Ishikawa (cell line): ENCODE results near the gene RBPJL.

ENCODE experiments used
- CEBPB ChIP-seq: IDR thresholded peaks from 2 replicates; pipeline ENCODE4 v1.6.1; 2012
- CREB1 ChIP-seq: IDR thresholded peaks from 2 replicates; pipeline ENCODE4 v1.6.1; 2012; ENCODE audit warnings: low read depth
- EGR1 ChIP-seq: IDR thresholded peaks from 2 replicates; pipeline ENCODE4 v1.6.1; 2012
- EP300 ChIP-seq: IDR thresholded peaks from 2 replicates; pipeline ENCODE4 v1.6.1; 2012; ENCODE audit warnings: borderline replicate concordance
- FOXM1 ChIP-seq: IDR thresholded peaks from 2 replicates; pipeline ENCODE4 v1.6.1; 2012; ENCODE audit warnings: low read depth, borderline replicate concordance
- NFIC ChIP-seq: IDR thresholded peaks from 2 replicates; pipeline ENCODE4 v1.6.1; 2012
- RAD21 ChIP-seq: IDR thresholded peaks from 2 replicates; pipeline ENCODE4 v1.6.1; 2012; ENCODE audit warnings: low read depth
- TAF1 ChIP-seq: IDR thresholded peaks from 2 replicates; pipeline ENCODE4 v1.6.1; 2012; ENCODE audit warnings: low read depth, mild to moderate bottlenecking
- TCF12 ChIP-seq: IDR thresholded peaks from 2 replicates; pipeline ENCODE4 v1.6.1; 2012; ENCODE audit warnings: low read depth
- TEAD4 ChIP-seq: IDR thresholded peaks from 2 replicates; pipeline ENCODE4 v1.6.1; 2012
- YY1 ChIP-seq: IDR thresholded peaks from 2 replicates; pipeline ENCODE4 v1.6.1; 2012; ENCODE audit warnings: low read depth
- ZBTB7A ChIP-seq: IDR thresholded peaks from 2 replicates; pipeline ENCODE4 v1.6.1; 2012; ENCODE audit warnings: low read depth
- TF ChIP-seq, protein P1 (sequence below): IDR thresholded peaks from 2 replicates; pipeline ENCODE4 v1.6.1; 2012
- TF ChIP-seq, protein P2 (sequence below): IDR thresholded peaks from 2 replicates; pipeline ENCODE4 v1.6.1; 2012; ENCODE audit warnings: low read depth, mild to moderate bottlenecking
- TF ChIP-seq, protein P3 (sequence below): IDR thresholded peaks from 2 replicates; pipeline ENCODE4 v1.6.1; 2012

Gene RBPJL

DNA sequence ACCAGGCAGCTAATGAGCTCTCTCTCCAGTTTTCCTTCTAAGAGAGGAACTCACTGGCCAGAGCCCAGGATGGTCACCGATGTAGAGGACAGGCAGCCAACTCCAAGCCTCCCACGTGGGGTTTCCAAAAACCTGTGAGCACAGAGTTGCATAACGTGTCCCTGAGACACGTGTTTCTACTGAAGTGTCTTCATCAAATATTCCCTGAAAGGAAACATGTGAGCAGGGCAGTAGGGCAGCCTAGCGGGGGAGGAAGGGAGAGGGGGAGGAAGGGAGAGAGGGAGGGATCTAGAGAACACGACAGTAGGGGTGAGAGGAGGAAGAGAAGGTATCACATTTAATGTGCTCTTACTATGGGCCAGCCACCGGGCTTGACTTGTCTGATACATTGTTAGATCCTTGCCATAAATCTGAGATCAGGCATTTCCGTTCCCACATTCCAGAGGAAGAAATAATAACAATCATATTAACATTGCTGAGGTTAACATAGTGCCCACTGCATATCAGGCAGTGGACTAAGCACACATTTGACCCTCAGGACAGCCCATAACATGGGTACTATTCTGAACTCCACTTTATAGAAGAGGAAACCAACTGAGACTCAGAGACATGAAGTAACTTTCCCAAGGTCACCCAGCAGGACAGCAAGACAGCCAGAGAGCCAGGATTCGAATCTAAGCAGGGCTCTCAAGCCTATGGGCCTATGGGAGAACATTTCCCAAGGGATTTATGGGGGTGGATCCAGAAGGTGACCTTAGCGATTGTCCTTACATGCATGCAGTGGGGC lies 51.8 kb downstream of the RBPJL start:
- TF ChIP-seq, protein P1, sequence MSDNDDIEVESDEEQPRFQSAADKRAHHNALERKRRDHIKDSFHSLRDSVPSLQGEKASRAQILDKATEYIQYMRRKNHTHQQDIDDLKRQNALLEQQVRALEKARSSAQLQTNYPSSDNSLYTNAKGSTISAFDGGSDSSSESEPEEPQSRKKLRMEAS, result no peak
- TF ChIP-seq TCF12 (no peak), EGR1 (no peak)

DNA sequence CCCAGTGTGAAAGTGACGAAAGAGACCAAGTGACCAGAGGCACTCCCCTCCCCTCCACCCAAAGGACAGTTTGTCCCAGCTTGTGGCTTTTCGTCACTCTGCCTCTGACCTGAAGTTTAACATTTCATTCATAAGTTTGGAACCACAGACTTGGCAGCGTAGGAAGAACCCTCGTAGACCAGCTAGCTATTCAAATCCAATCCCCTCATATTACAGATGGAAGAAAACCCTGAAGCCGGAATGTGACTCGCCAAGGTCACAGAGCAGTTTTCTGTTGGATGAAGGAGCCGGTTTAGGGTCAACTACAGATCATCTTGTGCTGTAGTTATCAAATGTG lies 52.4 kb downstream of the RBPJL start:
- TF ChIP-seq CEBPB (no peak), ZBTB7A (no peak), TAF1 (no peak), YY1 (no peak), NFIC (no peak), CREB1 (no peak), TCF12 (no peak), FOXM1 (no peak), EGR1 (no peak), TEAD4 (no peak), EP300 (no peak), RAD21 (no peak)
- TF ChIP-seq, protein P2, sequence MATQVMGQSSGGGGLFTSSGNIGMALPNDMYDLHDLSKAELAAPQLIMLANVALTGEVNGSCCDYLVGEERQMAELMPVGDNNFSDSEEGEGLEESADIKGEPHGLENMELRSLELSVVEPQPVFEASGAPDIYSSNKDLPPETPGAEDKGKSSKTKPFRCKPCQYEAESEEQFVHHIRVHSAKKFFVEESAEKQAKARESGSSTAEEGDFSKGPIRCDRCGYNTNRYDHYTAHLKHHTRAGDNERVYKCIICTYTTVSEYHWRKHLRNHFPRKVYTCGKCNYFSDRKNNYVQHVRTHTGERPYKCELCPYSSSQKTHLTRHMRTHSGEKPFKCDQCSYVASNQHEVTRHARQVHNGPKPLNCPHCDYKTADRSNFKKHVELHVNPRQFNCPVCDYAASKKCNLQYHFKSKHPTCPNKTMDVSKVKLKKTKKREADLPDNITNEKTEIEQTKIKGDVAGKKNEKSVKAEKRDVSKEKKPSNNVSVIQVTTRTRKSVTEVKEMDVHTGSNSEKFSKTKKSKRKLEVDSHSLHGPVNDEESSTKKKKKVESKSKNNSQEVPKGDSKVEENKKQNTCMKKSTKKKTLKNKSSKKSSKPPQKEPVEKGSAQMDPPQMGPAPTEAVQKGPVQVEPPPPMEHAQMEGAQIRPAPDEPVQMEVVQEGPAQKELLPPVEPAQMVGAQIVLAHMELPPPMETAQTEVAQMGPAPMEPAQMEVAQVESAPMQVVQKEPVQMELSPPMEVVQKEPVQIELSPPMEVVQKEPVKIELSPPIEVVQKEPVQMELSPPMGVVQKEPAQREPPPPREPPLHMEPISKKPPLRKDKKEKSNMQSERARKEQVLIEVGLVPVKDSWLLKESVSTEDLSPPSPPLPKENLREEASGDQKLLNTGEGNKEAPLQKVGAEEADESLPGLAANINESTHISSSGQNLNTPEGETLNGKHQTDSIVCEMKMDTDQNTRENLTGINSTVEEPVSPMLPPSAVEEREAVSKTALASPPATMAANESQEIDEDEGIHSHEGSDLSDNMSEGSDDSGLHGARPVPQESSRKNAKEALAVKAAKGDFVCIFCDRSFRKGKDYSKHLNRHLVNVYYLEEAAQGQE, result no peak
- TF ChIP-seq, protein P3, sequence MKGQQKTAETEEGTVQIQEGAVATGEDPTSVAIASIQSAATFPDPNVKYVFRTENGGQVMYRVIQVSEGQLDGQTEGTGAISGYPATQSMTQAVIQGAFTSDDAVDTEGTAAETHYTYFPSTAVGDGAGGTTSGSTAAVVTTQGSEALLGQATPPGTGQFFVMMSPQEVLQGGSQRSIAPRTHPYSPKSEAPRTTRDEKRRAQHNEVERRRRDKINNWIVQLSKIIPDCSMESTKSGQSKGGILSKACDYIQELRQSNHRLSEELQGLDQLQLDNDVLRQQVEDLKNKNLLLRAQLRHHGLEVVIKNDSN, result no peak
- TF ChIP-seq, protein P1, result no peak

DNA sequence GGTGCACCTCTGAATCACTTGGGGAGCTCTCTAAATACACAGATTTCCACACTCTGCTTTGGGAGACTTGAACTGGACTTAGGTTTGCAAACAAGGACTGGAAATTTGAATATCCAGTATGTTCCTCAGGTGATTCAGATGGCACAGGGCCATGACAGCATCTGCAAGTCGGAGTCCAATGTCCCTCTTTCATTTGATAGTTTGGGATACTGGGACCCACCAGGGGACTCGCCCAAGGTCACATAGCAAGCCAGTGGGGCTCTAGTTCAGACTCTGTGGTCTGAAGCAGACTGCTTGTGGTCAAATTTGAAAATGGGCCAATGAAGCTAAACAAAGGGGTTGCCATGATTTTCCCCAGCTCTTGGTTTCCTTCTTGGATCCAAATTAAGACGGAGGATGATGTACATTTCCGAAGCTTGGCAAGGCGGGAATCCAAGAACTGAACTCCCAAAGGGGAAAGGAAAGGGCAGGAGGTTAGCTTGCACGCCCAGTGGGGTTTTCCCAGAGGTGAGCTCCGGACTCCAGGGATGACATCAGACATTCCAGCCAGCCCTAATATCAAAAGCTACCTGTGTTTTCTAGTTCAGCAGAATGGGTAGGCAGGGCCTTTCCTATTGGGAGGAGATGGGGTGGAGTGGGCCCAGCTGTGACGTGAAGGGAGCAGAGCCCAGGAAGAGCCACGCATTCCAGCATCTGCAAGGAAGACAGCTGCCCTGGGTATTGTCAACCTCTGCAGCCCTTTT lies 52.9 kb downstream of the RBPJL start:
- TF ChIP-seq RAD21 (no peak), FOXM1 (no peak), TCF12 (no peak), EGR1 (no peak), TEAD4 (peak; percentile 34; the same call in 1 of the 2 replicates)
- TF ChIP-seq, protein P3, result no peak

DNA sequence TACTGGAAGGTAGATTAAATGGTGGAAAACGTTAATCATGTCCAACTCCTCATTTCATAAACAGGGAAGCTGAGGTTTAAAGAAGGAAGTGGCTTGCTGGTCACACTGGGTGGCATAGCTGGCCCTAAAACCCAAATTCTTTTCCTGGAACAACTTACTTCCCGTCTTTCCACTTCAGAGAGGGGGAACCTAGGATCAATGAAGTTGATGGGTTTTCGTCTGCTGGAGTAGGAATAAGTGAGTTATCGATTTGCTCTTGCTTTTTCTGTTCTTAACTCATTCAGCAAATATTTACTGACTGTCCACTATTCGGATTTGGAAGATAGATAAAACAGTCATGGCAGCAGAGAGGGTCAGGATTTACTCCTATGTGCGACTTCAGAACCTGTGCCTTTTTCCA lies 55.2 kb downstream of the RBPJL start:
- no peak for TF ChIP-seq ZBTB7A
- TF ChIP-seq TCF12, result no peak
- no peak for TF ChIP-seq EP300
- TF ChIP-seq NFIC, result no peak
- TF ChIP-seq FOXM1, result no peak
- TF ChIP-seq YY1, result no peak
- TF ChIP-seq, protein P3, result no peak
- no peak for TF ChIP-seq CREB1
- no peak for TF ChIP-seq TEAD4
- TF ChIP-seq EGR1, result no peak
- TF ChIP-seq CEBPB, result no peak
- TF ChIP-seq, protein P1, result no peak
- TF ChIP-seq RAD21, result no peak

DNA sequence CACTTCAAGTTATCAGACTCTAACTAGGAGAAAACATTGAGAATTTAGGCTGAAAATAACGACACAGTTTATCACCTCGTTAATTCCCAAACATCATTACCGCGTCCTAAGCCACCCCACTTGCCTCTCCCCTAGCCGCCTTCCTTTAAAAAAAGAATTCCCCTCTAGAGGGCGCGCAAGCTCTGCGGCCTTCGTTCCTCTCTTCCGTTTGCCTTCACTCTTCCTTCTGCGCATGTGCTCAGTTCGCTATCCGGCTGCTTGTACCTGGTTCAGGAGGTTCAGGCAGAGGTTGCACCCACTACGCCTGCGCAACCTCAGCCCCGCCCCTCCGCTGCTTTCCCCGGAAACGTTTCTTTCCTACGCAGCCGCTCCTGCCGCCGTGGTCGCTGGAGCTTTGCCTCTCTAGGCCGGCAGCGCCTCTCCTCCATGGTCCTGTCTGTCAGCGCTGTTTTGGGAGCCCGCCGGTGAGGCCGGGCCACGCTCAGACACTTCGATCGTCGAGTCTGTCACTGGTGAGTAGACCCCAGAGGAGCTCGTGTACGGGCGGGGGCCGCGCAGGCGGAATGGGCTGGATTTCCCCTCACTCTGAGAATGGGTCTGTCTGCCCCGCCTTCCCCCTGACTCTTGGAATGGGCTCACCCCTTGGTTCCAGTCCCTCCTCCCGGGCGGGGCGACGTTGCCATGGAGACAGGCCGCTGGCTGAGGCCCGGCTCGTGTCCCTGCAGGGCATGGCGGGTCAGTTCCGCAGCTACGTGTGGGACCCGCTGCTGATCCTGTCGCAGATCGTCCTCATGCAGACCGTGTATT lies 56.4 kb downstream of the RBPJL start, which contains the start of gene SYS1:
SYS1 (plus strand) TSS at position 353 of the 807 bp plus-strand sequence; CDS start at position 729, 376 bp downstream.
- TF ChIP-seq, protein P1, result peak; percentile 67
- TF ChIP-seq TEAD4 (peak; percentile 5; the same call in 1 of the 2 replicates), ZBTB7A (no peak), TCF12 (peak; percentile 33; the same call in 1 of the 2 replicates), NFIC (no peak), RAD21 (peak; percentile 83), EP300 (peak; percentile 27; the same call in 1 of the 2 replicates), CREB1 (no peak), YY1 (peak; percentile 49), EGR1 (0 out of 2 replicates have a peak, but pooled peaks have one; percentile 15), TAF1 (peak; percentile 71), FOXM1 (no peak), CEBPB (peak; percentile 34; the same call in 1 of the 2 replicates)
- TF ChIP-seq, protein P3, result 0 out of 2 replicates have a peak, but pooled peaks have one; percentile 4
